Measurements from ENCODE around the gene NABP1.

Gene NABP1

DNA sequence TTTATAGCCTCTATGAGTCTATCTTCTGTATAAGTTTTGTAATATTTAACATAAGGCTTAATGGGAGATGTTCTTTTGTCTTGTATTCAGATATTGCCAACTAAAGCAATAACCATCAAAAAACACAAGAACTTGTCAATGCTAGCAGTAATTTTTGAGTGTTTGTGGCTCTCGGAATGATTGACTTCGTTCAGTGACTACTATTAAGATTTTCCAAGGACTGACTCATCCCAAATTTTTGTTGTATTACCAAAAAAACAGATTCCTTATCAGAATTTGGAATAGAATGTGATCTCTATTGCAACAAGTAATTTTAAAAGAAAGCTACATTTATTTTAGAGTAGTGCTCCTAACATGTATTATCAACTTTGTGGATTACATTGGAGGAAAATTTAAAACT is 8.1 kb downstream of the NABP1 start:
- DNase-seq, result no peak

DNA sequence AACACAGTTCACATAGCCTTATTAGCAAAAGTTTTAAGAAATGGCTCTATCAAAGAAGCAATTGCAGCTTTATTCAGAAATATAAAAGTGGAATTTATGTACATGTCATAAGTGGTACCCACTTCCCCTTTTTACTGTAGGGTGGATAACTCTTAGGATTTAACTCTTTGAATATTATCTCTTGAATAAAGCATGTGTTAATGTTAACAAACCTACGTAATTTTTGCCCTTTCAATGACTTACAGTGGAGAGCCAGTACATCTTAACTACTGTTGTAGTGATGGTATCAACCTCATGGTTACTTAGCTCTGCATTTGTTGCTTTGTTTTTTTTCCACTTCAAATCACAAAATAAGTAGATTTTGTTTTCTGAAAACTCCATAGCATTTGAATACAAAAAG is 8.8 kb downstream of the NABP1 start:
- DNase-seq, result no peak

DNA sequence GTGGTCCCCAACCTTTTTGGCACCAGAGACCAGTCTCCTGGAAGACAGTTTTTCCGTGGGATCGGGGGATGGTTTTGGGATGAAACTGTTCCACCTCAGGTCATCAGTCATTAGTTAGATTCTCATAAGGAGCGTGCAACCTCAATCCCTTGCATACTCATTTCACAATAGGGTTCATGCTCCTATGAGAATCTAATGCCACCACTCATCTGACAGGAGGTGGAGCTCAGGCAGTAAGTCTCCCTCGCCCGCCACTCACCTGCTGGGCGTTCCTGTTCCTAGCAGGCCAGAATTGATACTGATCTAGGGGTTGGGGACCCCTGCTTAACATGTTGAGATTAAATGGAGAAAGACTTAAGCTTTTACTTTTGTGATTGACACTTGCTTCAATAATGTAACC is 9.9 kb downstream of the NABP1 start:
- no peak for DNase-seq

DNA sequence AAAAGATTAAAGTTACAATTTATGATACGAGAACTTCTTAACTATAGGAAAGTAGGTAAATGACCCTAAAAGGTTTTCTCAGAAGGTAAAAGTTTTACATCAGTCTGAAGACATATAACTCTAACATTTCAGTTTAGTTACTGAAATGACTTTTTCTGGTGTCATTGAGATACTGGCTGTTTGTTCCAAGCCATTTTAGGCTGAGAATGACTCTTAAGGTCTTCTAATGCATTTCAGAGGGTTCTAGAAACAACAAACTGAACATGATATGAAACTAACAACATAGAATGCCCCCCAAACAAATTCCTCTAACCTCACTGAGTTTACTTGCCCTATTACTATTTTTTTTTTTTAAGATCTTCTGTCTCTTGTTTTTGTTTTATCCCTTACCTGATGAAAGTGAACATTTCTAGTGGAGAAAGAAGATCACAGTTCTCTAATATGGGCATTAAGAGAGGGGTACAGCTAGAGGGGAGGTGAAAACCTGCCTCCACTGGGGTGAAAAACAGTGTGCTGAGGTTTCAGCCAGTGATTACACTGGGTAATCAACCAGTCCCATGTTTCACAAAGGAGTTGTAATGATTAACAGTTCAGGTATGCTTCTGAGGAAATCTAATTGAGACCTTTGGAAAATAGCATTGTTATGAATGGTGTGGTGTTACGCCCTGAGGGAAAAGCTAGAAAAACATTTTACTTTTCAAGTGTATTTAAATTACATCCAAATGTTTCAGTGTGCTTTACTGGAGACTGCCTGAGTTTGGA is 11.2 kb downstream of the NABP1 start:
- peak in 1 of 2 experiments; percentile 12 for DNase-seq

DNA sequence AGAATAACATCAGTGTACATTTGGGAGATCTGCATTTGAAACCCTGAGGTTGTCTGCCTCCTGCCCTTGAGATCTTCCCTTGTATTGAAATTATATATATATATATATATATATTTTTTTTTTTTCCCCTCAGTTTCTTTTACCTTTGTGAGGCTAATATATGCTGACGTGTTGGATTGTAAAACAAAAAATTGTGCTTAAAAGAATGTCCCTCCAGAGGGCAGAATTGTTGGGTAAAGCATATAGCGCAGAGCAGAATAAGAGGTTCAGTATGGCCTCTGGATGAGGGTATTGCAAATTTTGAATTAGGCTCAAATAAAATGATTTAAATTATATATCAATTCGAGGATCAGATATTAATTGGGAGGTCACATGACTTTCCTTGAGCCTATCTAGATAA is 12.4 kb downstream of the NABP1 start:
- DNase-seq, result no peak

DNA sequence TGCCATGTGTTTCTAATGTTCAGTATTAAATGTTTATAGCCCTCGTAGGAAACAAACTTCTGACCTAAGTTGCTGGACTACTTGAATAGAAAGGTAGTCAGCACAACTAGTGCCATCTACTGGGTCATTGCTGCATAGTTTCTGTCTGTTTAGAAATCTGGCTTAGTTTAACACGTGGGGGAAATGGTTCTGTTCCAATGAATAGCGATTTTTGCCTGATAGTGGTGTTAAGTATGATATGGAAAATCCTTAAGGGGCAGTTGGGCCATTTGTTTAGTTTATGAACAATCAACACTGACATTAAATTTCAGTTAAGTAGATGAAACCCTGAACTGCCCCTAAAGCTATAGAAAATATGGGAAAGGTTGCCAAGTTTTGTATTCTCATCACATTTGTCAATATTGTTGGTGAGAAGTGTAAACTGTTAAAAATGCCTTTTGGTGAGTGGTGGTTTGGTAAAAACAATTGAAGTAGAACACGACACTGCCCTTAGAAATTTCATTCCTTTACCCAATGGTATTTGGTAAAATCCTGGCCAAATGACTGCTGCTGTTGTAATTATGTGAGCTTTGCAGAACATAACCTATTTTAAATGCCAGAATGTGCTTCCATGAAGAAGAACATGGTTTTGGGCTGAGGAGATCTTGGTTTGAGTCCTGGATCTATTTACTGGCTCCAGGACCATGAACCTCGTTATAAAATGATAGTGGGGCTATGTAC is 13.2 kb downstream of the NABP1 start:
- peak; percentile 31 to 69 for DNase-seq

DNA sequence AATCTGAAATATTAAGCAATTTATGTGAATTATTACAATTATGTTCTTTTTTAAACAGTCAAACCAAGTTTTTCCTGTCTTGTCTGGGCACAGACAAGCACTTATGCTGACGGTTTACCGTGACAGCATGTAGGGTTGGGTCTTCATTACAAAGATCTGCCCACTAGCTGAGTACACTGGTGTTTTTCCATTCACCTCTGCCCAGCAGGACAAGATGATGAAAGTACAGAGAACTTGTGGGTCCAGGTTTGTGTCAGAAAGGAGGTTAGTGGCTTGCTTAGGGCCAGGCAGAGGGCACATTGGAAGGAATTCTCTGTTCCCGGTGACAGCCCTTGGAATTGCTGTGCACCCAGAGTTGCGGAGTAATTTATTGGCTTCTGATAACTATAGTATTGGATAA is 14.0 kb downstream of the NABP1 start:
- DNase-seq, result no peak

DNA sequence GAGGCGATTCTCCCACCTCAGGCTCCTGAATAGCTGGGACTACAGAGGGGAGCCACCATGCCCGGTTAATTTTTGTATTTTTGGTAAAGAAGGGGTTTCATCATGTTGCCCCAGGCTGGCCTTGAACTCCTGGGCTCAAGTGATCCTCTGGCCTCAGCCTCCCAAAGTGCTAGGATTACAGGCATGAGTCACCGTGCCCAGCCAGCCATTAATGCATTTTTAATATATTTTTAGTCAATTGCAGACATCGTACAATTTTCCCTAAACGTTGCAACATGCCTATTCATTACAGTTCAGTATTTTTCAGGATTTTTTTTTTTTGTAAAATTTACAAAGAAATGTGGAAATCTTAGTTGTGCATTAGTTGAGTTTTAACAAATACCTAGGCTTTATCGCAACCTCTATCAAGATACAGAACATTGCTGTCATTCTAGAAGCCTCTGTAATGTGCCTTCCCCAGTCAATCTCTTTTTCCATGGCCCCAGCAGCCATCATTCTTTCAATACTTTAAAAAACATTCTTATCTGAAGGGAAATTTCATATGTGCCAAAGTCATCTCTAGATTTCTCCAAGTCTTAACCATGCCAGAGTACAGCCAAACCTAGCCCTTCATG is 14.7 kb downstream of the NABP1 start:
- DNase-seq, result no peak

DNA sequence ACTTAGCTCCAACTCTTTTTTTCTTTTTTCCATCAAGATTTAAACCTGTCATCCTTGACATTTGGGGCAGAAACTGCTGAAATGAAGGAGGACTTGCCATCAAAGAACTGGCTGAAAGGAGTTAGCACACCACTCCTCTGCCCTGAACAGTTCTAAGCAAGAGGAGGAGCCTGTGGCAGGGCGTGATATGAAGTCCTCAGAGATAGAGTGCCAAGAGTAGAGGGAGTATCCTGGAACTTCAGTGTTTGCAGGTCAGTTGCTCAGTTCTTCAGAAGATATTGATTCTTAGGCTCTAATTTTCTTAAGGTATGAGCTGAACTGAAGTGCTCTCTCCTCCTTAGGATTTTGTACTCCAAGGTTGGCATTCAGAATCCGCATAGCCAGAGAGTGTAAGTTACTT is 15.2 kb downstream of the NABP1 start:
- DNase-seq, result no peak

DNA sequence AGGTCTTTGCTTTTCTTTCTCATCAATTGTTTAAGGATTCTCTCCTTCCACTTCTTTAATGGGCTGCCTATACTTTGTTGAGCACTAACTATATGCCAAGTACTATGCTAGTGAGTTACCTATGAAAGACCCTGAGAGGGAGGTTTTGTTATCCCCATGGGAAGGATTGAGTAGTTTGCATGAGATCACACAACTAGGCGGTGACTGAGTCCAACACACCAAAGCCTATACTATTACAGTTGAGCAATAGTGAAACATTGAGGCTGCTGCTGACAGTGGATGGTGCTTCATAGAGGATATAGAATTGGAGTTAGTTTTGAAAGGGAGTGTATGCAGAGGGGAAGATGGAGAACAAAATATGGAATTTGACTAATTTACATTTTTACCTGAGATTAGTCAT is 15.8 kb downstream of the NABP1 start:
- DNase-seq, result no peak

DNA sequence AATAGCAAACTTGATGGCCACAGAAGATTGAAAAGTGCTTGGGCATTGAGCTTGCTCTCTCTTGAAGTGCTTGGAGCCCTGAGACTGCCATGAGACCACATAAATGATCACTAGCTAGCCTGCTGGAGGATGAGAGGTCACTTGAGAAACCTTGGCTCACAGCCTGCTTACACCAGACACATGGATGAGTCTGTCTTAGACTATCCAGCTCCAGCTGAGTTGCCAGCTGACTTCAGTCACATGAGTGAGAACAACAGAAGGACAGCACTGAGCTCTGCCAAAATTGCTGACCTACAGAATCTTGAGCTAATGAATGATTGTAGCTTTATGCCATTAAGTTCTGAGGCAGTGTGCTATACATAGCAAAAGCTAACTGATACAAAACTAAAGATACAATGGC is 18.1 kb downstream of the NABP1 start:
- DNase-seq, result no peak

GRCh38 chr2:191696966-191697365 is 19.0 kb downstream of the NABP1 start:
- DNase-seq, result no peak

- no peak for DNase-seq
Measured at GRCh38 chr2:191697870-191698269, 19.9 kb downstream of the NABP1 start.

GRCh38 chr2:191699341-191699945 is 21.5 kb downstream of the NABP1 start:
- DNase-seq, result no peak

DNA sequence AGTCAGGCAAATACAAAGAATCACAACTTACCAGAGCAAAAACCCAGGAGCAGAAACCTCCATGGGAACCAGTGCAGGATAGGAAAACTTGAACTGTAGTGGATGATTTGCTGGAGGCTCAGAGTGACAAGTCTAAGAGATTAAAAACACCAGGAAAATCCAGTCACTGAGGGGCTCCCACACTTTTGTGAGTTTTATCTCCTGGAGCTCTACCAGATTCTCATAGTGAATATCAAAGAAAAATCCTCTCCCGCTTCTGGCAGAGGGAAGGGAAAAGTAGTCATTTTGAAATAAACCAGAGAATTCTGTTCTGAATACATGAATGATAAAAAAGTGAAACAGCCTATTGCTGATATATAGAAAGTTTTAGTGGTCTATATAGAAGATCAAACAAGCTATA is 23.1 kb downstream of the NABP1 start:
- no peak for DNase-seq

GRCh38 chr2:191701696-191702095 is 23.8 kb downstream of the NABP1 start:
- DNase-seq, result peak in 1 of 2 experiments; percentile 53

GRCh38 chr2:191703079-191703725 is 25.3 kb downstream of the NABP1 start:
- no peak for DNase-seq

GRCh38 chr2:191705084-191705483 is 27.1 kb downstream of the NABP1 start:
- no peak for DNase-seq

GRCh38 chr2:191705701-191706100 is 27.8 kb downstream of the NABP1 start:
- DNase-seq, result no peak

GRCh38 chr2:191706791-191707190 is 28.9 kb downstream of the NABP1 start:
- no peak for DNase-seq

GRCh38 chr2:191707542-191707941 is 29.6 kb downstream of the NABP1 start:
- no peak for DNase-seq

- DNase-seq, result no peak
Measured at GRCh38 chr2:191710411-191710900, 32.5 kb downstream of the NABP1 start.

GRCh38 chr2:191711621-191712020 is 33.7 kb downstream of the NABP1 start:
- no peak for DNase-seq

Measured in NCI-H2081 (cell line).